Uterus (tissue), 4 donors: ENCODE measurements around the gene CCDC201. TPM values are rescaled to one million over a fixed set of nuclear protein-coding genes. Genes with fewer than 3 reads are reported as not detected.
"Not testable (repeated sequence)": the region's sequence is repeated elsewhere in the genome, so short reads cannot be mapped to it uniquely, and the experiment has no call there.

ENCODE experiments used
- DNase-seq, 2 donors: peaks; one replicate each; pipeline ENCODE4 v3.0.0-alpha.2; 2019 to 2020
- H3K27ac ChIP-seq, 2 donors: fragments of 200-600 bp; sonication (generic); 1 replicate in 1 of 2; 2 replicates in 1 of 2; pipeline ENCODE4 v1.5.1; 2016 to 2018
- H3K27me3 ChIP-seq, 2 donors: fragments of 200-600 bp; sonication (generic); one replicate each; pipeline ENCODE4 v1.5.1; 2018 to 2019; ENCODE audit warnings: control low read depth in 1 of 2
- H3K36me3 ChIP-seq, 2 donors: fragments of 200-600 bp; sonication (generic); one replicate each; pipeline ENCODE4 v1.5.1; 2019; ENCODE audit warnings: control low read depth in 1 of 2
- H3K4me1 ChIP-seq, 2 donors: fragments of 200-600 bp; sonication (generic); one replicate each; pipeline ENCODE4 v1.5.1; 2018 to 2019; ENCODE audit warnings: control low read depth in 1 of 2
- H3K4me3 ChIP-seq, 2 donors: fragments of 200-600 bp; sonication (generic); 1 replicate in 1 of 2; 2 replicates in 1 of 2; pipeline ENCODE4 v1.5.1; 2018 to 2019; ENCODE audit warnings: mild to moderate bottlenecking in 1 of 2
- H3K9me3 ChIP-seq, 2 donors: fragments of 200-600 bp; sonication (generic); one replicate each; pipeline ENCODE4 v1.5.1; 2019; ENCODE audit warnings: control low read depth in 1 of 2
- POLR2A ChIP-seq, 2 donors: fragments of 450-650 bp; IDR thresholded peaks; one replicate each; pipeline ENCODE4 v1.6.1; 2016; ENCODE audit warnings: antibody characterized with exemption in 2 of 2, mild to moderate bottlenecking in 1 of 2, moderate library complexity in 1 of 2
- intact Hi-C: fragments of 100-400 bp; cut with DNase I; formaldehyde crosslinking; loops from one replicate; pipeline ENCODE4 v1.15.1; 2023; ENCODE audit warnings: low total_unique reads
- small RNA-seq: library from RNA; depleted of rRNA; stranded (forward); fragments of <200 nt; gene quantifications from one replicate; pipeline ENCODE3, GENCODE V24; 2016
- total RNA-seq, 4 donors: library from RNA; depleted of rRNA in 3 of 4; stranded (reverse); fragments of >200 nt in 3 of 4; gene quantifications; one replicate each; pipeline versions ENCODE4 v1.1.0 to v1.2.4, GENCODE V29; 2014 to 2023
- TF ChIP-seq, protein P1 (sequence below), 4 experiments: fragments of 200-600 bp in 2 of 4; fragments of 450-650 bp in 2 of 4; sonication (generic) in 2 of 4; IDR thresholded peaks; one replicate each; pipeline ENCODE4 v1.5.1; 2016 to 2019; ENCODE audit warnings: antibody characterized with exemption in 4 of 4, mild to moderate bottlenecking in 2 of 4, moderate library complexity in 1 of 4
- donor health status: DM: yes; HTN: yes; CAD: no.

CCDC201 gene
- total RNA-seq, 4 donors from 2014 or later, result 0.21 TPM; not detected in 3

DNA sequence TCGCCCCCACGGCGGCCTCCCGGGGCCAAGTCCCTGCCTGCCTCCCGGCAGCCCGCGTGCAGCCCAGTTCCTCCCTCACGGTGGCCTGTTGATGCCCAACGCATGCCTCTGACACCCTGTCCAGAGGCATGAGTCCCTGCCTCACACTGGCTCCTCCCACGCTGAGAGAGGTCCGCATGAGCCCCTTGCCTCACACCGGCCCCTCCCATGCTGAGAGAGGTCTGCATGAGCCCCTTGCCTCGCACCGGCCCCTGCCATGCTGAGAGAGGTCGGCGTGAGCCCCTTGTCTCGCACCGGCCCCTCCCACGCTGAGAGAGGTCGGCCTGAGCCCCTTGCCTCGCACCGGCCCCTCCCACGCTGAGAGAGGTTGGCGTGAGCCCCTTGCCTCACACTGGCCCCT is 59.9 kb downstream of the CCDC201 start:
- DNase-seq, result no peak
- TF ChIP-seq, protein P1, sequence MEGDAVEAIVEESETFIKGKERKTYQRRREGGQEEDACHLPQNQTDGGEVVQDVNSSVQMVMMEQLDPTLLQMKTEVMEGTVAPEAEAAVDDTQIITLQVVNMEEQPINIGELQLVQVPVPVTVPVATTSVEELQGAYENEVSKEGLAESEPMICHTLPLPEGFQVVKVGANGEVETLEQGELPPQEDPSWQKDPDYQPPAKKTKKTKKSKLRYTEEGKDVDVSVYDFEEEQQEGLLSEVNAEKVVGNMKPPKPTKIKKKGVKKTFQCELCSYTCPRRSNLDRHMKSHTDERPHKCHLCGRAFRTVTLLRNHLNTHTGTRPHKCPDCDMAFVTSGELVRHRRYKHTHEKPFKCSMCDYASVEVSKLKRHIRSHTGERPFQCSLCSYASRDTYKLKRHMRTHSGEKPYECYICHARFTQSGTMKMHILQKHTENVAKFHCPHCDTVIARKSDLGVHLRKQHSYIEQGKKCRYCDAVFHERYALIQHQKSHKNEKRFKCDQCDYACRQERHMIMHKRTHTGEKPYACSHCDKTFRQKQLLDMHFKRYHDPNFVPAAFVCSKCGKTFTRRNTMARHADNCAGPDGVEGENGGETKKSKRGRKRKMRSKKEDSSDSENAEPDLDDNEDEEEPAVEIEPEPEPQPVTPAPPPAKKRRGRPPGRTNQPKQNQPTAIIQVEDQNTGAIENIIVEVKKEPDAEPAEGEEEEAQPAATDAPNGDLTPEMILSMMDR (IDR thresholded peaks at IDR 0.05), result no peak
- TF ChIP-seq POLR2A (IDR thresholded peaks at IDR 0.05), result no peak
- intact Hi-C loops, result no loop called here
- H3K36me3 ChIP-seq, result no peaks in the 10 kb centered on the region
- no peaks in the 10 kb centered on the region for H3K4me1 ChIP-seq
- H3K9me3 ChIP-seq, result no peaks in the 10 kb centered on the region
- H3K27me3 ChIP-seq, result no peaks in the 10 kb centered on the region
- H3K27ac ChIP-seq, result no peak overlapping the region
- H3K4me3 ChIP-seq, result no peak overlapping the region

DNA sequence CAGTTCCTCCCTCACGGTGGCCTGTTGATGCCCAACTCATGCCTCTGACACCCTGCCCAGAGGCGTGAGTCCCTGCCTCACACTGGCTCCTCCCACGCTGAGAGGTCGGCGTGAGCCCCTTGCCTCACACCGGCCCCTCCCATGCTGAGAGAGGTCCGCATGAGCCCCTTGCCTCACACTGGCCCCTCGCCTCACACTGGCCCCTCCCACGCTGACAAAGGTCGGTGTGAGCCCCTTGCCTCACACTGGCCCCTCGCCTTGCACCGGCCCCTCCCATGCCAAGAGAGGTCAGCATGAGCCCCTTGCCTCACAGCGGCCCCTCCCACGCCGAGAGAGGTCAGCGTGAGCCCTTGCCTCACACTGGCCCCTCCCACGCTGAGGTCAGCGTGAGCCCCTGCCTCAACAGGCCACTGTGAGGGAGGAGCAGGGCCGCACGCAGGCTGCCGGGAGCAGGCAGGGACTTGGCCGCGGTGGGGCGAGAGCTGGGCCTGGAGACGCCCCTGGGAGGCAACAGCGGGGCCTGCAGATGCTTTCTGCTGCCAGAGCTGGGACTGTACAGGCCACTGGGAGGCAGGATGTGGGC is 61.1 kb downstream of the CCDC201 start:
- H3K27ac ChIP-seq, DNase-seq, H3K4me3 ChIP-seq, H3K36me3 ChIP-seq, H3K9me3 ChIP-seq, intact Hi-C loops, H3K27me3 ChIP-seq, H3K4me1 ChIP-seq: not testable (repeated sequence)

DNA sequence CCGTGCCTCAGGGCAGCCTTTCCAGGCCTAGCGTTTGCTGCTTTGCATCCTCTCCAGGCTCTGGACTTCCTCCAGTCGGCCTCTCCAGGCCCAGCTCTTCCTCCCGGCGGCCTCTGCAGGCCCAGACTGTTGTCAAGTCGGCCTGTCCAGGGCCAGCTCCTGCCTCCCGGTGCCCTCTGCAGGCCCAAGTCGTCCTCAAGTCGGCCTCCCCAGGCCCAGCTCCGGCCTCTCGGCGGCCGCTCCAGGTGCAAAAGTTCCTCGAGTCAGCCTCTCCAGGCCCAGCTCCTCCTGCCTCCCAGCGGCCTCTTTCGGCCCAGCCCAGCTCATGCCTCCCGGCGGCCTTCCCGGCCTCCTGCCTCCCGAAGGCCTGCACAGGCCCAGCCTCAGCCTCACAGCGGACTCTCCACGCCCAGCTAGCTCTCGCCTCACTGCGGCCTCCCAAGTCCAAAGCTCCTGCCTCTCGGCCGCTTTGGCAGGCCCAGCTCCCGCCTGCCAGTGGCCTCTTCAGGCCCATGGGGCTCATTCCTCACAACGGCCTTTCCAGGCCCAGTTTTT is 62.4 kb downstream of the CCDC201 start:
- H3K36me3 ChIP-seq, H3K4me1 ChIP-seq, intact Hi-C loops, H3K4me3 ChIP-seq, H3K9me3 ChIP-seq, H3K27me3 ChIP-seq, DNase-seq, H3K27ac ChIP-seq: not testable (repeated sequence)

Small RNA genes lying within 50 kb of the gene (small RNA-seq; reads per million reads assigned to genes)
- not detected for gene RNU6-326P

Other genes with a start within 250 kb of the CCDC201 start
- gene IGFBP1, start 15.4 kb upstream of the CCDC201 start, total RNA-seq, result 1 to 10 TPM in 1 of 4 donors, not detected in 3; 1.9 TPM
- 100 to 1,000 TPM; 202 to 345 (median 319) TPM for gene IGFBP3, start 48.2 kb upstream of the CCDC201 start, total RNA-seq